Stimulated activated CD4-positive, alpha-beta T cell treated with anti-CD3 and anti-CD28 coated beads, Interleukin-15, amount 100 ng/mL, for 48 hours (primary cell): ENCODE data around the gene TRIP13.
"Not testable (repeated sequence)": the region's sequence is repeated elsewhere in the genome, so short reads cannot be mapped to it uniquely, and the experiment has no call there.

Source experiments
- DNase-seq, 2 donors: peaks; one replicate each; pipeline ENCODE4 v3.0.0-alpha.2; 2020; ENCODE audit warnings: low read depth in 2 of 2

The TRIP13 gene

GRCh38 chr5:891837-892393 lies 769 bp upstream of the TRIP13 start:
- no peak for DNase-seq

- DNase-seq = no peak
These were observed 438 bp downstream of the TRIP13 start for GRCh38 chr5:893137-893506.

- no peak for DNase-seq
These were observed 1.0 kb downstream of the TRIP13 start for GRCh38 chr5:893711-894110.

- no peak for DNase-seq
These were observed 8.1 kb downstream of the TRIP13 start for GRCh38 chr5:900781-901180.

- DNase-seq = no peak
These were observed 9.6 kb downstream of the TRIP13 start for GRCh38 chr5:902129-902916.

- no peak for DNase-seq
These were observed 11.0 kb downstream of the TRIP13 start for GRCh38 chr5:903756-904096.

GRCh38 chr5:905139-905642 lies 12.5 kb downstream of the TRIP13 start:
- no peak for DNase-seq

GRCh38 chr5:907366-907910 lies 14.8 kb downstream of the TRIP13 start:
- no peak for DNase-seq

- no peak for DNase-seq
These were observed 15.5 kb downstream of the TRIP13 start for GRCh38 chr5:908172-908571.

GRCh38 chr5:909086-909485 lies 16.4 kb downstream of the TRIP13 start:
- DNase-seq = no peak

GRCh38 chr5:909994-910768 lies 17.5 kb downstream of the TRIP13 start:
- DNase-seq = no peak

GRCh38 chr5:910769-911160 lies 18.1 kb downstream of the TRIP13 start:
- no peak for DNase-seq

- no peak for DNase-seq
These were observed 18.9 kb downstream of the TRIP13 start for GRCh38 chr5:911601-912000.

- peak; percentile 70 to 79 for DNase-seq
These were observed 19.8 kb downstream of the TRIP13 start for GRCh38 chr5:912280-913091.

- no peak for DNase-seq
These were observed 21.5 kb downstream of the TRIP13 start for GRCh38 chr5:914174-914573.

GRCh38 chr5:914612-915011 lies 21.9 kb downstream of the TRIP13 start:
- DNase-seq = no peak

GRCh38 chr5:915346-915745 lies 22.7 kb downstream of the TRIP13 start:
- not testable (repeated sequence) for DNase-seq

- DNase-seq = no peak
These were observed 23.3 kb downstream of the TRIP13 start for GRCh38 chr5:915946-916345.

- no peak for DNase-seq
These were observed 24.0 kb downstream of the TRIP13 start for GRCh38 chr5:916441-917293.

GRCh38 chr5:918717-919116 lies 26.0 kb downstream of the TRIP13 start:
- not testable (repeated sequence) for DNase-seq
